GM11168 (cell line): ENCODE measurements around the gene CDK5RAP2.

Experiments used
- in situ Hi-C: fragments of 300-500 bp; cut with MboI; formaldehyde crosslinking; loops from one replicate; pipeline ENCODE4 v1.12.0; 2022; ENCODE audit warnings: low sequenced_read_pairs; ENCODE audit not compliant: unreplicated experiment

CDK5RAP2 gene

GRCh38 chr9:120593250-120593954, 13.4 kb upstream of the CDK5RAP2 start:
- in situ Hi-C loops = no loop called here

- in situ Hi-C loops = no loop called here
Observed at GRCh38 chr9:120592210-120592609, 12.2 kb upstream of the CDK5RAP2 start.

GRCh38 chr9:120587328-120587727, 7.4 kb upstream of the CDK5RAP2 start:
- in situ Hi-C loops = no loop called here

- in situ Hi-C loops = no loop called here
Observed at GRCh38 chr9:120583958-120584369, 4.0 kb upstream of the CDK5RAP2 start.

GRCh38 chr9:120579139-120580050, 572 bp downstream of the CDK5RAP2 start:
- in situ Hi-C loops = no loop called here

- in situ Hi-C loops = no loop called here
Observed at GRCh38 chr9:120574473-120574872, 5.5 kb downstream of the CDK5RAP2 start.

GRCh38 chr9:120572472-120572871, 7.5 kb downstream of the CDK5RAP2 start:
- in situ Hi-C loops = no loop called here

- in situ Hi-C loops = no loop called here
Observed at GRCh38 chr9:120571443-120572257, 8.3 kb downstream of the CDK5RAP2 start.

- in situ Hi-C loops = no loop called here
Observed at GRCh38 chr9:120570296-120570695, 9.7 kb downstream of the CDK5RAP2 start.

GRCh38 chr9:120569556-120569955, 10.4 kb downstream of the CDK5RAP2 start:
- in situ Hi-C loops = no loop called here

- in situ Hi-C loops = no loop called here
Observed at GRCh38 chr9:120568816-120569215, 11.2 kb downstream of the CDK5RAP2 start.

GRCh38 chr9:120567874-120568273, 12.1 kb downstream of the CDK5RAP2 start:
- in situ Hi-C loops = no loop called here

GRCh38 chr9:120567081-120567480, 12.9 kb downstream of the CDK5RAP2 start:
- in situ Hi-C loops = no loop called here

GRCh38 chr9:120564589-120564988, 15.4 kb downstream of the CDK5RAP2 start:
- in situ Hi-C loops = no loop called here

GRCh38 chr9:120562861-120563443, 17.0 kb downstream of the CDK5RAP2 start:
- in situ Hi-C loops = no loop called here

- in situ Hi-C loops = no loop called here
Observed at GRCh38 chr9:120561709-120562108, 18.3 kb downstream of the CDK5RAP2 start.

GRCh38 chr9:120559546-120559945, 20.4 kb downstream of the CDK5RAP2 start:
- in situ Hi-C loops = no loop called here

- in situ Hi-C loops = no loop called here
Observed at GRCh38 chr9:120558454-120558853, 21.5 kb downstream of the CDK5RAP2 start.

- in situ Hi-C loops = no loop called here
Observed at GRCh38 chr9:120557205-120557604, 22.8 kb downstream of the CDK5RAP2 start.

- in situ Hi-C loops = no loop called here
Observed at GRCh38 chr9:120556775-120557174, 23.2 kb downstream of the CDK5RAP2 start.
